Colonic mucosa (tissue), 4 donors: ENCODE data around the gene EDDM13. TPM values are rescaled to one million over a fixed set of nuclear protein-coding genes. Genes with fewer than 3 reads are reported as not detected.
"Not testable (repeated sequence)": the region's sequence is repeated elsewhere in the genome, so short reads cannot be mapped to it uniquely, and the experiment has no call there.

Source experiments
- DNase-seq: peaks from one replicate; pipeline ENCODE4 v3.0.0-alpha.2; 2020
- H3K27ac ChIP-seq: fragments of 200-600 bp; one replicate; pipeline ENCODE4 v1.8.0; 2021
- H3K27me3 ChIP-seq: fragments of 200-600 bp; one replicate; pipeline ENCODE4 v1.8.0; 2021
- H3K36me3 ChIP-seq: fragments of 200-600 bp; one replicate; pipeline ENCODE4 v1.8.0; 2021
- H3K4me1 ChIP-seq: fragments of 200-600 bp; one replicate; pipeline ENCODE4 v1.8.0; 2021; ENCODE audit warnings: mild to moderate bottlenecking
- H3K4me3 ChIP-seq: fragments of 200-600 bp; one replicate; pipeline ENCODE4 v1.8.0; 2021
- H3K9ac ChIP-seq, 2 donors: one replicate each; pipeline ENCODE4 v1.7.0; 2013; ENCODE audit warnings: control low read depth in 2 of 2, low read depth in 2 of 2, low read length in 2 of 2
- H3K9me3 ChIP-seq: fragments of 200-600 bp; one replicate; pipeline ENCODE4 v1.8.0; 2021
- CTCF ChIP-seq: fragments of 200-600 bp; IDR thresholded peaks from one replicate; pipeline ENCODE4 v1.8.0; 2022; ENCODE audit warnings: antibody characterized with exemption, mild to moderate bottlenecking
- intact Hi-C: fragments of 100-400 bp; cut with DNase I; formaldehyde crosslinking; loops from one replicate; pipeline ENCODE4 v1.14.1; 2022
- total RNA-seq, 2 donors: library from RNA; stranded (reverse); fragmentation: NEBNext Ultra II Directional in 1 of 2; extraction: Animal tissue kit (Norgen Biotek cat#: 25700) in 1 of 2; gene quantifications; one replicate each; pipeline ENCODE4 v1.2.1, GENCODE V29; 2021
- donor health status: healthy.
- donor health status: DM: no; HTN: no; CAD: no.
- donor health status: DM: no; HTN: no; CAD: no.

EDDM13 gene
- total RNA-seq, 2 donors from 2014 or later, result not detected

GRCh38 chr19:56324436-56324835 is 51.9 kb downstream of the EDDM13 start:
- Histone ChIP-seq H3K4me1 (no peaks in the 10 kb centered on the region), H3K9me3 (no peaks in the 10 kb centered on the region), H3K9ac (no peak overlapping the region), H3K27me3 (no peaks in the 10 kb centered on the region), H3K27ac (no peak overlapping the region), H3K4me3 (no peak overlapping the region), H3K36me3 (no peaks in the 10 kb centered on the region)
- no peak for DNase-seq
- intact Hi-C loops, result loop anchor here (10.0 kb wide), 1 partner anchor 150 kb away; the partner anchor contains the start of gene GALP
- TF ChIP-seq CTCF, result no peak

DNA sequence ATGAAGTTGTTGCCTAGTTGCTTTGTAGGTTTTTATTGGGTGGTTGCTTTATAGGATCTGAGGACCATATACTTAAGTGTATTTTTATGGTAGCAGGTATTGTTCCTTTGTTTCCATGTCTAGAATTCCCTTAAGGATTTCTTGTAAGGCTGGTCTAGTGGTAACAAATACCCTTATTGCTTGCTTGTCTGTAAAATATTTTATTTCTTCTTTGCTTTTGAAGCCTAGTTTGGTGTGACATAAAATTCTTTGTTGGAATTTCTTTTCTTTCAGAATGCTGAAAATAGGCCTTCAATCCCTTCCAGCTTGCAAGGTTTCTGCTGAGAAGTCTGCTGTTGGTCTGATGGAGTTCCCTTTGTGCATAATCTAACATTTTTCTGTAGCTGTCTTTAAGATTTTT is 60.1 kb downstream of the EDDM13 start:
- H3K27me3 ChIP-seq, result no peaks in the 10 kb centered on the region

GRCh38 chr19:56333506-56333905 is 61.0 kb downstream of the EDDM13 start:
- H3K9me3 ChIP-seq, result no peaks in the 10 kb centered on the region
- intact Hi-C loops, result loop anchor here (5.0 kb wide), 1 partner anchor 266 kb away; no protein-coding TSS in a partner anchor

More for the DNA sequence above, 60.1 kb downstream of the EDDM13 start:
- Histone ChIP-seq H3K36me3 (no peaks in the 10 kb centered on the region), H3K9ac (no peak overlapping the region), H3K4me1 (no peaks in the 10 kb centered on the region), H3K4me3 (no peak overlapping the region), H3K27ac (no peak overlapping the region), H3K9me3 (no peaks in the 10 kb centered on the region)
- no peak for TF ChIP-seq CTCF
- DNase-seq, result no peak
- intact Hi-C loops, result loop anchor here (5.0 kb wide), 1 partner anchor 265 kb away; no protein-coding TSS in a partner anchor

DNA sequence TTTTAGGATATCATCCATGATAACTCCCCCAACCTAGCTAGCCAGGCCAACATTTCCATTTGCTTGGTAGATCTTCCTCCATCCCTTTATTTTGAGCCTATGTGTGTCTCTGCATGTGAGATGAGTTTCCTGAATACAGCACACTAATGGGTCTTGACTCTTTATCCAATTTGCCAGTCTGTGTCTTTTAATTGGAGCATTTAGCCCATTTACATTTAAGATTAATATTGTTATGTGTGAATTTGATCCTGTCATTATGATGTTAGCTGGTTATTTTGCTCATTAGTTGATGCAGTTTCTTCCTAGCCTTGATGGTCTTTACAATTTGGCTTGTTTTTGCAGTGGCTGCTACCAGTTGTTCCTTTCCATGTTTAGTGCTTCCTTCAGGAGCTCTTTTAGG is 62.8 kb downstream of the EDDM13 start:
- intact Hi-C loops, result loop anchor here (2.0 kb wide), 1 partner anchor 83 kb away; no protein-coding TSS in a partner anchor
- H3K4me3 ChIP-seq, H3K27ac ChIP-seq, H3K27me3 ChIP-seq, H3K36me3 ChIP-seq, DNase-seq, H3K9me3 ChIP-seq, H3K4me1 ChIP-seq, H3K9ac ChIP-seq: not testable (repeated sequence)

More at GRCh38 chr19:56333506-56333905, 61.0 kb downstream of the EDDM13 start:
- Histone ChIP-seq H3K27ac (no peak overlapping the region), H3K9ac (no peak overlapping the region), H3K27me3 (no peaks in the 10 kb centered on the region), H3K4me1 (no peaks in the 10 kb centered on the region), H3K36me3 (no peaks in the 10 kb centered on the region), H3K4me3 (no peak overlapping the region)
- DNase-seq, result peak; percentile 60
- TF ChIP-seq CTCF, result peak; percentile 58

GRCh38 chr19:56337077-56337476 is 64.5 kb downstream of the EDDM13 start:
- H3K27me3 ChIP-seq, H3K9me3 ChIP-seq, H3K4me1 ChIP-seq, intact Hi-C loops, H3K4me3 ChIP-seq, H3K9ac ChIP-seq, DNase-seq, H3K27ac ChIP-seq, H3K36me3 ChIP-seq: not testable (repeated sequence)

DNA sequence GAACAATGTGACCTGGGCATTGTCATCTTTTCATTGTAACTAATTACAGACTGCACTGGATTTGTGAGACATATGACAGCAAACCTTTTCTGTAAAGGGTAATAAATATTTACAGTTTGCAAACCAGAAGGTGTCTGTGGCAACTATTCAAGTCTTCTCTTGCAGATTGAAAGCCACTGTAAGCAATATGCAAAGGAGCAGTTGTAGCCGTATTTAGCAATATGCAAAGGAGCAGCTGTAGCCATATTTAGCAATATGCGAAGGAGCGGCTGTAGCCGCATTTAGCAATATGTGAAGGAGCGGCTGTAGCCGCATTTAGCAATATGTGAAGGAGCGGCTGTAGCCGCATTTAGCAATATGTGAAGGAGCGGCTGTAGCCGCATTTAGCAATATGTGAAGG is 66.5 kb downstream of the EDDM13 start:
- intact Hi-C loops, H3K27ac ChIP-seq, H3K9me3 ChIP-seq, H3K9ac ChIP-seq, H3K4me1 ChIP-seq, H3K4me3 ChIP-seq, H3K27me3 ChIP-seq, H3K36me3 ChIP-seq, DNase-seq: not testable (repeated sequence)

DNA sequence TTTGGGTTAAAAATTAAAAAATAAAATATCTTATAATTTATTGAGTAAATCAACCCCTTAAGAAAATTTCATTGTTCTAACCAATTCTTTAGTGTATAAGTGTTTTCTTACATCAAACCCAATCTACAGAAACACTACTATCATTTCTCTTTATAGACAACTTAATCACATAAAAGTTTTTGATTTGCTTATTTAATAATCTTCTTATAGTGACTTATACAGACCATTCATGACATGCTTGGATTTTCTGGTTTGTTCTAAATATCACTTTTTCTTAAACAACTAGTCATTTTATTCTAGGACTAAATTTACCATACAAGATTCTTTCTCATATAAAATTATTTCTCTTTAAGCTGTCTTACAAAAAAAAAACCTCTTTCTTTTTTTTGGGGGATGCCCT is 69.4 kb downstream of the EDDM13 start:
- H3K27ac ChIP-seq, result no peak overlapping the region
- no peaks in the 10 kb centered on the region for H3K36me3 ChIP-seq
- DNase-seq, result no peak
- intact Hi-C loops, result no loop called here
- no peaks in the 10 kb centered on the region for H3K4me1 ChIP-seq
- H3K27me3 ChIP-seq, result no peaks in the 10 kb centered on the region
- no peak for TF ChIP-seq CTCF
- H3K9me3 ChIP-seq, result no peaks in the 10 kb centered on the region
- H3K4me3 ChIP-seq, result no peak overlapping the region
- no peak overlapping the region for H3K9ac ChIP-seq
